Hematopoietic multipotent progenitor cell treated with erythropoietin and hydrocortisone succinate and interleukin-3 and kit ligand, for 17 days (in vitro differentiated cells): ENCODE measurements around the gene HPS1.
A peak's percentile ranks its signal among the peaks of the same experiment; 100 is the strongest.
"Not testable (repeated sequence)": the region's sequence is repeated elsewhere in the genome, so short reads cannot be mapped to it uniquely, and the experiment has no call there.

Experiments
- DNase-seq: peaks from one replicate; pipeline ENCODE4 v3.0.0-alpha.2; 2015; ENCODE audit warnings: low spot score

Gene HPS1

DNA sequence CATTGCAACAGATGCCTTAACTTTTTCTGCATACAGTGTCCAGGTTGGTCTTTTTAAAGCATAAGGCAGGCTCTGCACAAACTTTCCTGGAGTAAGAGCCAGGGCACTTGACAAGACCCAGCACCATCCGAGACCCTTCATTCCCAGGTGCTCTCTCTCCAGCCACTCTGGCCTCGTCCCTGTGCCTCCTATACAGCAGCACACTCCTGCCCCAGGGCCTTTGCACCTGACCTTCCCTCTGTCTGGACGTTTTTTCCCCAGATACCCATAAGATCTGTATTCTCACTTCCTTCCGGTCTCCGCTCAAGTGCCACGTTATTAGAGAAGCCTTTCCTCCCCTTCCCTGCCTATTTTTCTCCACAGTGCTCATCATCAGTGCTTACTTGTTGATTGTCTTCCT lies 57.3 kb downstream of the HPS1 start:
- DNase-seq: no peak

DNA sequence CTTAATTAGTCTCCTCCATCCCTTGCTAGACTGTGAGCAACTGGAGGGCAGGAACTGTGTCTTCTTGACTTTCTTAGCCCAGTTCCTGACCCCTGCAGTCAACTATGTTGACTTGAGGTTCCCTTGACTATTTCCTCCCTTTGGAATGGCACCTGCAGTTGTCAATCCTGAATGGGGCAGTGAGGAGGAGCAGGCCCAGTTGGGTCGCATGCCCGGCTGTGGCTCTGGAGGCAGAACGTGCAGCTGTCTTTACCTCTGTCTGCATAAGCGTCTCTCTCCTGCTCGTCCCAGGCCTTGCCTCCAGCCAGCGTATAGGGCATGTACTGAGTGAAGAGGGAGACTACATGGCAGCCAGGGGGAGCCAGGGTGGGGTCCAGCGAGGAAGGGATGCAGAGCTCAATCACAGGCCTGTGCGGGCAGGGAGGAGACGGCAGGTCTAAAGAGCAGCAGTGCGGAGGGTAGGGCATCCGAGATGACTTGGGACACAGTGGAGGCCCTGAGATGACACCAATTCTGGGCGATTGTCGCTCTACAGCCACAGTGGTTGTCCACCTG lies 58.6 kb downstream of the HPS1 start:
- peak; percentile 56 for DNase-seq

- DNase-seq: no peak
Measured at GRCh38 chr10:98384531-98385133, 62.1 kb downstream of the HPS1 start.

DNA sequence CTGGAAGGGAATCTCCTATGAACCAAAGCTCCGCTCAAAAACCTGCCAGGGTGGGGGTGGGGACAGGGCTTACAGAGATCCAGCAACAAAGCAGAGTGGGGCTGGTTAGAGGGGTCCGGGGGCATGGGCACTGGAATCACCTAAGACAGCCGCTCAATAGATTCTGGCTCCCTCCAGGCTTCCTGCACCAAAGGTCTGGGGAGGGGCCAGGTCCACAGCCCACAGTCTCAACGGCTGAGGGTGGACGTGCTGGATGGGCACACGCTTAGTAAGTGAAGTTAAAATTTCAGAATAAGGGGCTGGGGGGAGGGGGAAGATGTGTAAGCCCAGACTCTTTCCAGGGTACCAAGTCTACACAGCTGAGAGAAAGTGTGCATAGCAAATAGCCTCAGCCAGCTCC lies 62.9 kb downstream of the HPS1 start:
- DNase-seq: no peak

DNA sequence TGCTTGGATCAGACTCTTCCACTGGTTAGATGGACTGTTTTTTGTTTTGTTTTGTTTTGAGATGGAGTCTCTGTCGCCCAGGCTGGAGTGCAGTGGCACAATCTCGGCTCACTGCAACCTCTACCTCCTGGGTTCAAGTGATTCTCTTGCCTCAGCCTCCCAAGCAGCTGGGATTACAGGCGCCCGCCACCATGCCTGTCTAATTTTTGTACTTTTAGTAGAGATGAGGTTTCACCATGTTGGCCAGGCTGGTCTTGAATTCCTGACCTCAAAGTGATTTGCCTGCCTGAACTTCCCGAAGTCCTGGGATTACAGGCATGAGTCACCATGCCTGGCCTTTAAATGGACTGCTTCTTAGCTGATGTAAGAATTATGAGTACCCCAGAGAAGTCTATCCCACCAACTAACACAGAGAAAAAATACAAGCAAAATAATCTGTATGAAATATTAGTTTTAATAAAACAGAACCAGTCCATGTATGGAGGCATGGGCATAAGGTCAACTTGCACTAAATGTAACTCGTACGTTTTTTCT lies 63.5 kb downstream of the HPS1 start:
- DNase-seq: not testable (repeated sequence)

GRCh38 chr10:98382691-98383101 lies 64.0 kb downstream of the HPS1 start:
- DNase-seq: no peak

DNA sequence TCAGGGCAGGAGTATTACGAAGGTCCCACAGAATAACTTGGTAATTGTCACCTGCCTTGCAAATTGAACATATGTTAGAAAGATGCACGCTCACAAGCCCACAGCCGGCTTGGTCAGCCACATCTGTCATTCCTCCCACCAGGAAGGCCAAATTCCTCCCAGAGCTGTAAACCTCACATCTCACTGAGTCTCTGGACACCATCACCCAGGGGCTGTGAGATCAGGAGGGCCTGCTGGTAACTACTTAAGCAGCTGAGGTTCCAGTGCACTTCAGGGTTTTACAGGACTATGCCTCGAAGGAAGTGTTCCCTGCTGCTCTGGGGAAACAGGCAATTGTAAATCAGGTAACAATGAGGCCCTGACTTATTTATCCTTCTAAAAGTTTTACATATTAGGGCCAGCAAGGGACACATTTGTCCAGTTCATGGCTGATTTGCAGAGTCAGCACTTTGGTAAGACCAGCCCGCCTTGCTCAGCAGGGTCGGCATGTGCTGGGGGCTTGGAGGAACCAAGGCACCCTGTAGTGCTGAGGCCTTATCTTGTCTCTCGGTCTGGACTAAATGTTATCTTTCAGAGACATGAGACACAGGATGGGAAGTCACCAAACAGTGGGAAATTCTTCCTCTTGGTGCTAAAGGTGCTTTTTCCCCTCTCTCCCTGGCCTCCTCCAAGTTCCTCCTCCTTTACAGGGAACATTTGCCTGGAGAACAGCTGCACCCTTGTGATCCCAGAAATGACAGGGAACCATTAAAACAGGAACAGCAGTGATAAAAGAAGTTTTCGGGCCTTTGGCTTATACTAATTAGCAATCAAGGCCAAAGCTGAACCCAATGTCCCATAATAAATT lies 66.0 kb downstream of the HPS1 start:
- no peak for DNase-seq

DNA sequence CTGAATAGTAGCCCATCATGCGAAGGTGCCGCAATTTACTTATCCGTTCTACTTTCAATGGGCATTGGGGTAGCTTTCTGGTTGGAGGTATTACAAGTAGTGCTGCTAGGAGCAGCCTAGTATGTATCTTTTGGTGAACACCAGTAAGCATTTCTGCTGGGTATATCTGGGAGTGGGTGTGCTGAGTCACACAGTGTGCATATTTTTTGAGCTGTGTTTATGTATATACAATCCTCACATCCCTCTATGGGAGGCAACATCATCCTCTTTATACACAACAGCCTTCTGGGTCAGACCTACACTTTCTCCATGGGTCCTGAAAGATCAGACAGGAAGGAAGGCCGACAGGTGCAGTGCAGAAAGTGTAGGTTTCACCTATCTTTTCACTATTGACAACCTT lies 68.0 kb downstream of the HPS1 start:
- no peak for DNase-seq

DNA sequence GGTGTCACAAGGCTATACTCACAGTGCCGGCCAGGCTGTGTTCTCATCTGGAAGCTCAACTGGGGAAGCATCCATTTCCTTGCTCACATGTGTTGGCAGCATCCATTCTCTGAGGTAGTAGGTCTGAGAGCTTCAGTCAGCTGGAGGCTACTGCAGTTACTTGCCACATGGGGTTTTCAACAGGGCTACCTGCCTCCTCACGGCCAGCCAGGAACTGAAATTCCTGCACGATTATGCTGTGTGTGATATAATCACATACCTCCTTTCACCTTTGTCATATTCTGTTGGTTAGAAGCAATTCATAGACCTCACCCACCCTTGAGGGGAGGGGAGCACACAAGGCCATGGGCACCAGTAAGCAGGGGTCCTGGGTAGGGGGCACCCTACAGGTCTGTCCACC lies 69.2 kb downstream of the HPS1 start:
- no peak for DNase-seq

GRCh38 chr10:98377001-98377400 lies 69.7 kb downstream of the HPS1 start:
- DNase-seq: no peak

DNA sequence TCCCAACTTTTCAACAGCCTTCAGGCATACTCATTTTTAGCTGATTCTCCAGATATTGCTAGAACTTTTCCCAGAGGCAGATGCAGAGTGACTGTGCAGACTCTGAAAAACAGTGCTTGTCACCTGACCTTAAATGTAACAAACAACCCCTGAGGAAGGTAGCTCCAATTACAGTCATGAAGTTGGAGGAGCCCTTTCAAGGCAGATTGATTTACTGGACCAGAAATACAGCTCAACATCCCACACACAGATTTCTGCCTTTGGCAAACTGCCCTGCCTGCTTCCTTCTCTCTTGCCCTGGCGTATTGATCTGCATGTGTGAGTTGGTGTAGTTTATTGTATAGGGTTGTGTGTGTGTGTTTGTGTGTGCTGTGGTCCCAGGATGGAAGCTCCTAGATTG lies 70.2 kb downstream of the HPS1 start:
- no peak for DNase-seq

- DNase-seq: no peak
Measured at GRCh38 chr10:98374217-98374985, 72.3 kb downstream of the HPS1 start.

DNA sequence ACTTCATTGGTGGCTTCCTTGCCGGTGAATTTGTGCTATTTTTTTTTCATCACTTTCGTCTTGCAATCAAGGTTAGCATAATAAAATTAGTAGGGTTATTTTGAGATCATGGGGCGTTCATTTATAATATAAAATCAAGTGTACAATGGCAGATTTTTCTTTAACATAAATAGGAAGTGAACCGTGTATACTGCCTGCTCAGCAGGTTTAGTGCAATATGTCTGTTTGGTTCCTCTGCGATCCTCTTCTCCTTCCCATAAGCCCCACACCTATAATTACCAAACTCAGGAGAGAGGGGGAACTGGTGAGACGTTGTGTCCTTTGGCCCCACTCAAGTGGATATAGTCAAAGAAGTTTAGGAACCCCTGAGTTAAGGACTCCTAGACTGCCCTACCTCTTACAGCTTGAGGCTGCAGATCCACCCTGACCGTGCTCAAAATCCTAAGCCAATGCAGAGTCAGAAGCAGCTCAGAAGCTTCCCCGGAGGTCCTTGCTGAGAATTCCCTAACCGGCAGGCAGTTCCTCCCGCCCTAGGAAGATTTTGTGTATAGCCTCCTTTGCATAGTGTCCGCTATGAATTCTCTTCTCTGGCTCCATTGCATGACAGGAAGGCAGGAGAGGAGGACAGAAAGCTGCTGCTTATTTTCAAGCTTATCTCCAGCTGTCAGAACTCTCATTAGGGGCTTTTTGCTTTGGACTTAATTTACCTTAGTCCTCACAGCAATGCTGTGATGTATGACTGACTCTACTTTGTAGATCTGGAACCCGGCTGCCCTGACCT lies 73.3 kb downstream of the HPS1 start:
- DNase-seq: no peak

GRCh38 chr10:98370831-98371820 lies 75.6 kb downstream of the HPS1 start:
- DNase-seq: no peak

- DNase-seq: no peak
Measured at GRCh38 chr10:98369801-98370200, 76.9 kb downstream of the HPS1 start.

- no peak for DNase-seq
Measured at GRCh38 chr10:98368644-98369043, 78.1 kb downstream of the HPS1 start.

GRCh38 chr10:98367604-98368451 lies 78.9 kb downstream of the HPS1 start:
- DNase-seq: no peak
